Tongue (tissue), 2 donors: ENCODE measurements around the gene TMEM74B. TPM values are rescaled to one million over a fixed set of nuclear protein-coding genes. Genes with fewer than 3 reads are reported as not detected.

Experiments used
- DNase-seq: peaks from one replicate; pipeline ENCODE4 v3.0.0-alpha.2; 2015
- total RNA-seq: library from RNA; depleted of rRNA; stranded (reverse); fragments of >200 nt; gene quantifications from one replicate; pipeline ENCODE4 v1.2.3, GENCODE V29; 2014

Gene TMEM74B
- total RNA-seq, 1 donor from 2014 or later = 8.2 TPM

GRCh38 chr20:1137236-1137635 lies 47.5 kb downstream of the TMEM74B start:
- DNase-seq = no peak

- DNase-seq = no peak
These were observed 49.9 kb downstream of the TMEM74B start for GRCh38 chr20:1134836-1135235.

GRCh38 chr20:1134355-1134754 lies 50.4 kb downstream of the TMEM74B start:
- DNase-seq = no peak

GRCh38 chr20:1131354-1131753 lies 53.4 kb downstream of the TMEM74B start:
- DNase-seq = no peak

GRCh38 chr20:1130847-1131246 lies 53.9 kb downstream of the TMEM74B start:
- no peak for DNase-seq

Other genes starting within 250 kb of the TMEM74B start
- not detected for gene RSPO4, start 182.7 kb downstream of the TMEM74B start, total RNA-seq
- 46.9 TPM for gene PSMF1, start 66.4 kb downstream of the TMEM74B start, total RNA-seq
- gene C20orf202, start 18.5 kb upstream of the TMEM74B start, total RNA-seq = not detected
- not detected for gene RAD21L1, start 41.1 kb upstream of the TMEM74B start, total RNA-seq
- gene SNPH, start 81.3 kb upstream of the TMEM74B start, total RNA-seq = 5.7 TPM
- 3.6 TPM for gene SDCBP2, start 144.2 kb upstream of the TMEM74B start, total RNA-seq
- 108 TPM for gene FKBP1A, start 208.1 kb upstream of the TMEM74B start, total RNA-seq